ENCODE measurements around the gene ZMYND10. TPM values are rescaled to one million over a fixed set of nuclear protein-coding genes. Genes with fewer than 3 reads are reported as not detected.
A peak's percentile ranks its signal among the peaks of the same experiment; 100 is the strongest.

Gene ZMYND10
- total RNA-seq, 1 donor from 2014 or later, result 0.39 TPM

GRCh38 chr3:50298836-50299637 lies 46.5 kb downstream of the ZMYND10 start, which contains the start of the genes HYAL3 and NAA80:
HYAL3 (minus strand) TSS chr3:50299405; CDS start chr3:50295602, 3,803 bp downstream.
NAA80 (minus strand) TSS chr3:50299405; CDS start chr3:50297463, 1,942 bp downstream.
- Histone ChIP-seq H3K9ac (ENCODE audit: low read length) (peak within 1 kb of the TSS; percentile 85), H3K79me2 (ENCODE audit: insufficient read depth, low read length) (peaks cover 7% of the 10 kb centered on the region), H3K4me1 (ENCODE audit: insufficient read depth, low read length) (peaks cover 17% of the 10 kb centered on the region), H3K27ac (ENCODE audit: low read depth, low read length) (peak within 1 kb of the TSS; percentile 79), H3K27me3 (ENCODE audit: insufficient read depth, low read length) (no peaks in the 10 kb centered on the region), H3K9me3 (ENCODE audit: insufficient read depth, low read depth, low read length) (no peaks in the 10 kb centered on the region), H2AFZ (ENCODE audit: low read depth, low read length) (peak within 1 kb of the TSS; percentile 95), H3K36me3 (ENCODE audit: insufficient read depth, low read length) (no peaks in the 10 kb centered on the region), H3K4me3 (ENCODE audit: insufficient read depth, low read depth, low read length) (peak within 1 kb of the TSS; percentile 81), H3K4me2 (ENCODE audit: low read length) (peak within 1 kb of the TSS; percentile 92), H4K20me1 (ENCODE audit: insufficient read depth, low read length) (no peaks in the 10 kb centered on the region)
- Mint-ChIP-seq H3K4me3 (ENCODE audit: unreplicated experiment) (peak within 1 kb of the TSS; percentile 96), H3K9me3 (ENCODE audit: unreplicated experiment) (no peaks in the 10 kb centered on the region), H3K27me3 (ENCODE audit: low read depth, unreplicated experiment) (no peaks in the 10 kb centered on the region), H3K27ac (ENCODE audit: unreplicated experiment) (peak within 1 kb of the TSS; percentile 89), H3K36me3 (ENCODE audit: low read depth, unreplicated experiment) (no peaks in the 10 kb centered on the region), H3K4me1 (ENCODE audit: low read depth, unreplicated experiment) (peaks cover 6% of the 10 kb centered on the region)
- DNase-seq (ENCODE audit: low read depth), result peak; percentile 96
- FAIRE-seq, result no peak
- TF ChIP-seq, protein P1, sequence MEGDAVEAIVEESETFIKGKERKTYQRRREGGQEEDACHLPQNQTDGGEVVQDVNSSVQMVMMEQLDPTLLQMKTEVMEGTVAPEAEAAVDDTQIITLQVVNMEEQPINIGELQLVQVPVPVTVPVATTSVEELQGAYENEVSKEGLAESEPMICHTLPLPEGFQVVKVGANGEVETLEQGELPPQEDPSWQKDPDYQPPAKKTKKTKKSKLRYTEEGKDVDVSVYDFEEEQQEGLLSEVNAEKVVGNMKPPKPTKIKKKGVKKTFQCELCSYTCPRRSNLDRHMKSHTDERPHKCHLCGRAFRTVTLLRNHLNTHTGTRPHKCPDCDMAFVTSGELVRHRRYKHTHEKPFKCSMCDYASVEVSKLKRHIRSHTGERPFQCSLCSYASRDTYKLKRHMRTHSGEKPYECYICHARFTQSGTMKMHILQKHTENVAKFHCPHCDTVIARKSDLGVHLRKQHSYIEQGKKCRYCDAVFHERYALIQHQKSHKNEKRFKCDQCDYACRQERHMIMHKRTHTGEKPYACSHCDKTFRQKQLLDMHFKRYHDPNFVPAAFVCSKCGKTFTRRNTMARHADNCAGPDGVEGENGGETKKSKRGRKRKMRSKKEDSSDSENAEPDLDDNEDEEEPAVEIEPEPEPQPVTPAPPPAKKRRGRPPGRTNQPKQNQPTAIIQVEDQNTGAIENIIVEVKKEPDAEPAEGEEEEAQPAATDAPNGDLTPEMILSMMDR (IDR thresholded peaks at IDR 0.05; ENCODE audit: insufficient read depth, low read depth, low read length), result no peak
- no peak for TF ChIP-seq EZH2 (IDR thresholded peaks at IDR 0.05; ENCODE audit: insufficient read depth, low read length)

DNA sequence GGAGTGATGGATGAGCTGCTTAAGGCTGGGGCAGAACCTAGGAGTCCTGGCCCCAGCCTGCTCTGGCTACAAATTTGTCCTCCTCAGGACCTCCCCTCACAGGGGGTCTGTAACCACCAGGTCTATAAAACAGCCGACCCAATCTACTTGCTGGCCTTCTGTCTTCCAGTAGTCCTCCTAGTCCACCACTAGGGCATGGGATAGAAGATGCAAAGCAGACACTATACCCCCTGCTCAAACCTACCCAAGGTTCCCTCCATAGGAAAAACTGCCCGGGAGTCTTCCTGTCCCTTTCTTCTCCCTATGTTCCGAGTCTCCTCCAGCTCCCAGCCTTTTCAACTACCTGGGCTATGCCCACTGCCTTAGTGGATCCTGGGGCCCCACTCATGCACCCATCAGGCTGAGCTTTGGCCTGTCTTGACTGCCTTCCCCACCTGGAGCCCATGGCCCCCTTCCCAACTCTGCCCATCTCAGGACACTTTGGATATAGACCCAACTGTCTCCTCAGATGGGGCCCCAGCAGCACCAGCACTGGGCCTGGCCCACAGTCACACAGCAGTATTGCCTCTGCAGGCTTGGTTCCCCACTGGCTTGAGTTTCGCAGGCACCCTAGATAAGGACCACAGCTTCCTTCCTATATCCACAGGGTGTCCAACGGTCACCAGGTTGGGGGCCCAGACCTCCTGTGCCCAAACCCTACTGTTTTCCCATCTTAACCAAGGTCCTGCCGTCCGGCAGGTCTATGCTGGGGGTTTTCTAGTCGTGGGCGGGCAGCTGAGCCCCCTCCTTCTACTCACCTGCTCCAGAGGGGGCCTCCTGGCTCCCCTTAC lies 47.4 kb downstream of the ZMYND10 start:
- no peaks in the 10 kb centered on the region for H3K27me3 Mint-ChIP-seq (ENCODE audit: low read depth, unreplicated experiment)
- no peak overlapping the region for H2AFZ ChIP-seq (ENCODE audit: low read depth, low read length)
- H3K9me3 Mint-ChIP-seq (ENCODE audit: unreplicated experiment), result no peaks in the 10 kb centered on the region
- peaks cover 6% of the 10 kb centered on the region for H3K4me1 Mint-ChIP-seq (ENCODE audit: low read depth, unreplicated experiment)
- no peak overlapping the region for H3K27ac ChIP-seq (ENCODE audit: low read depth, low read length)
- peaks cover 7% of the 10 kb centered on the region for H3K79me2 ChIP-seq (ENCODE audit: insufficient read depth, low read length)
- TF ChIP-seq, protein P1 (IDR thresholded peaks at IDR 0.05; ENCODE audit: insufficient read depth, low read depth, low read length), result peak; percentile 13
- TF ChIP-seq EZH2 (IDR thresholded peaks at IDR 0.05; ENCODE audit: insufficient read depth, low read length), result no peak
- no peaks in the 10 kb centered on the region for H3K9me3 ChIP-seq (ENCODE audit: insufficient read depth, low read depth, low read length)
- peak overlapping the region; percentile 96 for H3K4me3 Mint-ChIP-seq (ENCODE audit: unreplicated experiment)
- H3K36me3 Mint-ChIP-seq (ENCODE audit: low read depth, unreplicated experiment), result no peaks in the 10 kb centered on the region
- H4K20me1 ChIP-seq (ENCODE audit: insufficient read depth, low read length), result no peaks in the 10 kb centered on the region
- no peak overlapping the region for H3K27ac Mint-ChIP-seq (ENCODE audit: unreplicated experiment)
- peak overlapping the region; percentile 81 for H3K4me3 ChIP-seq (ENCODE audit: insufficient read depth, low read depth, low read length)
- no peak for DNase-seq (ENCODE audit: low read depth)
- no peaks in the 10 kb centered on the region for H3K27me3 ChIP-seq (ENCODE audit: insufficient read depth, low read length)
- no peaks in the 10 kb centered on the region for H3K36me3 ChIP-seq (ENCODE audit: insufficient read depth, low read length)
- peaks cover 17% of the 10 kb centered on the region for H3K4me1 ChIP-seq (ENCODE audit: insufficient read depth, low read length)
- no peak for FAIRE-seq
- peak overlapping the region; percentile 92 for H3K4me2 ChIP-seq (ENCODE audit: low read length)
- peak overlapping the region; percentile 85 for H3K9ac ChIP-seq (ENCODE audit: low read length)

Measured in astrocyte (in vitro differentiated cells and primary cell).